GM19023 (cell line): Measurements from ENCODE around the gene ONECUT3.
"Not testable (repeated sequence)": the region's sequence is repeated elsewhere in the genome, so short reads cannot be mapped to it uniquely, and the experiment has no call there.

Experiments used
- ATAC-seq: cut with Tn5 transposase; IDR thresholded peaks from one replicate; pipeline ENCODE4 v1.9.1; 2021; ENCODE audit warnings: mild to moderate bottlenecking, moderate library complexity; ENCODE audit not compliant: unreplicated experiment

Gene ONECUT3

DNA sequence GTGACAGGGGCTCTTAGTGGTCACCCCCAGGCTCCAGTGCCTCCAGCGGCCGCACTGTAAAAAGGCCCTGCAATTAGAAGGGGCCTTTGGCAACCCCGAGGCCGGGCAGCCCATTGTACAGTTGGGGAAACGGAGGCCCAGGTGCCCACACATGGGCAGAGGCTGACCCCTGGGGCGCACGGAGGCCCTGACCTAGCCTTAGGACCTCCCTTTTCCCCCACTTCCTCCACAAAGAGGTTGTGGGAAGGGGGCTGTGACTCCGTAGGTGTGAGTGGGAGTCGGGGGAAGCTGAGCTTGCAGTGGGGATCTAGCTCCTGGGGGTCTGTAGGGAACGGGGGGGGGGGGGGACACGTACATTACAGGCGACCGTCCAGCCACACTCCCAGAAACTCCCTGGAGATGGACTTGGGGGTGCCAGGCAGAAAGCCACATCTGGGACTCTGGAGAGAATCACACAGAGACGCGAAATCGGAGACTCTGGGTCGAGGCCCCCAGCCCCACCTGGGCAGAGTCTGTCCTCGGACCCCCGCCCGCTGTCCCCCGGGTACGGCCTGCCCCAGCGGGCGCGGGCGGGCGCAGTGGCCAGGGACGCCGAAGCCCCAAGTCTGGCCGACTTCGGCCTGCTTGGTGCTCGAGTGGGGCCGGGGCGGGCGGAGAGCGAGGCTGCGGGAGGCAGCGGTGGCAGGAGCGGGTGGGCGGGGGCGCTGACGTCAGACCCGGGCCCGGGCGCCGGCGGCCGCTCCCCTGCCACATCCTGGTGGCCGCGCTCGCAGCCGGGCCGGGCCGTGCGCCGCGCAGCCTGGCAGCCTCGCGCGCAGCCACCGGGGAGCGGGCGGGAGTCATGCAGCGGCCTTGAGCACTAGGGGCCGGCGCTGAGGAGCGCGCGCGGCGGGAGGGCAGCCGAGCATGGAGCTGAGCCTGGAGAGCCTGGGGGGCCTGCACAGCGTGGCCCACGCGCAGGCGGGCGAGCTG is at the start of gene ONECUT3:
Gene ONECUT3 (plus strand): TSS at position 750 of the 972 bp plus-strand sequence. CDS start 157 bp downstream, at position 907.
- no peak for ATAC-seq

DNA sequence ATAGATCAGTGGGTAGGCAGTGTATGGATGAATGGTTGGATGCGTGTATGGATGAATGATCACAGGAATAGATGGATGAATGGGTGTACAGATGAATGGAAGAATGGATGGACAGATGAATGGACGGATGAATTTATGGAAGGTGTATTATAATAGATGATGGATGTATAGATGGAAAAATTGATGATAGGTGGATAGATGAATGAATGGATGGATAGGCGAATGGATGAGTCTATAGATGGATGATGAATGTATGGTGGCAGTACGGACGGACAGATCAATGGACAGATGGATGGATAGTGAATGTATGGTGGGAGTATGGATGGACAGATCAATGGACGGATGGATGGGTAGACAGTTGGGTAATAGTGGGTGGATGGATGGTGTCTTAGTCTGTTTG is 49.0 kb upstream of the ONECUT3 start:
- no peak for ATAC-seq

DNA sequence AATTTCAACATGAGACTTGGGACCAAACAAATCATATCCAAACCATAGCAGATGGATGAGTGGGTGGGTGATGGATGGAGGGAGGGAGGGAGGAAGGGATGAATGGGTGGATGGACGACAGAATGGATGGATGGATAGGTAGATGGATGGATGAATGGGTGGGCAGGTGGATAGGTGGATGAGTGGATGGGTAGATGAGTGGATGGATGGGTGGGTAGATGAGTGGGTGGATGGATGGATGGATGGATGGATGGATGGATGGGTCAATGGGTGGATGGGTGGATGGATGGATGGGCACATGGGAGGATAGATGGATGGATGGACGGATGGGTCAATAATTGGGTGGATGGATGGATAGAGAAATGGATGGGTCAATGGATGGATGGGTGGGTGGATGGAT is 47.9 kb upstream of the ONECUT3 start:
- no peak for ATAC-seq

DNA sequence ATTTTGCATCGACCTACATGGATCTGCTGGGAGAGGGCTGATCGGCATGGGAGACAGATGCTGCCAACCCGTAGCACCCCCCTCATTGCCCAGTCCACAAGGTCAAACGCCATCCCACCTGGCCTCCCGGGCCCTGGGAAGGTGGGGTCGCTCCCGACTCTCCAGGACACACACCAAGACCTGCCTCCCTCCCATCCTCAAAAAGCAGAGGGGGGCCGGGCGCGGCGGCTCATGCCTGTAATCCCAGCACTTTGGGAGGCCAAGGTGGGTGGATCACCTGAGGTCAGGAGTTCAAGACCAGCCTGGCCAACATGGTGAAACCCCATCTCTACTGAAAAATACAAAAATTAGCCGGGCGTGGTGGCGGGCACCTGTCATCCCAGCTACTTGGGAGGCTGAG is 46.7 kb upstream of the ONECUT3 start:
- not testable (repeated sequence) for ATAC-seq

DNA sequence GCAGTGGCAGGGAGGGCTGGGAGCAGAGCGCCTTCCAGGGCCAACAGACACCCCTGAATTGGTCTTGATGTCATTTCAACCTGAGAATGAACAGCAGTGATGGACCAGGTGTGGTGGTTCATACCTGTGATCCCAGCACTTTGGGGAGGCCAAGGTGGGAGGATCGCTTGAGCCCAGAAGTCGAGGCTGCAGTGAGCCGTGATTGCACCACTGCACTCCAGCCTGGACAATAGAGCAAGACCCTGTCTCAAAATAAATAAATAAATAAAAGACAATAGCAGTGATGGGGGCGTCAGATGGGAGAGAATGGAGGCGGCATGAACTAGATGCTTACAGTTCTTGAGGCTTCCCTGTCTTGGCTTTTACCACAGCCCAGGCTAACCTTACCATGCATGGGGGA is 46.1 kb upstream of the ONECUT3 start:
- no peak for ATAC-seq

DNA sequence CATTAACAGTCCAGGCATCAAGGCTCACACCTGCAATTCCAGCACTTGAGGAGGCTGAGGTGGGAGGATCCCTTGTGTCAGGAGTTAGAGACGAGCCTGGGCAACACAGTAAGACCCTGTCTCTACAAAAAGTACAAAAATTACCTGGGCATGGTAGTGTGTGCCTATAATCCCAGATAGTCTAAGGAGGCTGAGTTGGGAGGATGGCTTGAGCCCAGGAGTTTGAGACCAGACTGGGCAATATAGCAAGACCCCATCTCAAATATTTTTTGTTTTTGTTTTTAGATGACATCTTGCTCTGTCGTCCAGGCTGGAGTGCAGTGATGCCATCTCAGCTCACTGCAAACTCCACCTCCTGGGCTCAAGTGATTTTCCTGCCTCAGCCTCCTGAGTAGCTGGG is 40.1 kb upstream of the ONECUT3 start:
- no peak for ATAC-seq

DNA sequence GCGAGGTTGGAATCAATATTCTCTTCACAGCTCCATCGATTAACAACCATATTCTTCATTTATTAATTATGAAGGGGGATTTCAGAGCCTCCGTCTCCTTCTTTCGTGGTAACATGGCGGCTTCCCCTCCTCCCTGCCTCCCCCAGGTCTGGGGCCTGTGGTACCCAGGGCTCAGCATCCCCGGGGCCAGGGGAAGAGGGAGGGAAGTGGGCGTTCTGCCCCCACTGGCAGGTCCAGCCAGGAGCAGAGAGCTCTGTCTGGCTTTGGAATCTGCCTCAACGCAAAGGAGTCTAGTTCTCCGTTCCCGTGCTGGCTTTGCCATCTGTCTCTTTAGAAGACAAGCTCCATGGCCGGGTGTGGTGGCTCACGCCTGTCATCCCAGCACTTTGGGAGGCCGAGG is 37.8 kb upstream of the ONECUT3 start:
- ATAC-seq, result no peak

DNA sequence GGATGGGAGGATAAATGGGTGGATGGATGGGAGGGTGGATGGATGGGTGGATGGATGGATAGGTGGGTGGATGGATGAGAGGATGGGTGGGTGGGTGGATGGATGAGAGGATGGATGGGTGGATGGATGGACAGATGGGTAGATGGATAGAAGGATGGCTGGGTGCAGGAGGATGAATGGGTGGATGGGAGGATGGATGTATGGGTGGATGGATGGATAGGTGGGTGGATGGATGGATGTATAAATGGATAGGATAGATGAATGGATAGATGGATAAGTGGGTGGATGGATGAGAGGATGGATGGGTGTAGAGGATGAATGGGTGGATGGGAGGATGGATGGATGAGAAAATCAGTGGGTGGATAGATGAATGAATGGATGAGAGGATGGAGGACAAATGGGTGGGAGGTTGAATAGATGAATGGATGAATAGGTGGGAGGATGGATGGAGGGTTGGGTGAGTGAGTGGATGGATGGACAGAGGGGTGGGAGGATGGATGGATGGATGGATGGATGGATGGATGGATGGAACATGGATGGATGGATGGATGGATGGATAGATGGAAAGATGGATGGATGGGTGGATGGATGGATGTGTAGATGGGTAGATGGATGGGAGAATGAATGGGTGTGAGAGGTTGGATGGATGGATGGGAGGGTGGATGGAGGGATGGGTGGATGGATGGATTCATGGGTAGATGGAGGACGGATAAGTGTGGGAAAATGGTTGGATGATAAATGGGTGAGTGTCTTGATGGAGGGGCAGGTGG is 35.9 kb upstream of the ONECUT3 start:
- ATAC-seq, result no peak

DNA sequence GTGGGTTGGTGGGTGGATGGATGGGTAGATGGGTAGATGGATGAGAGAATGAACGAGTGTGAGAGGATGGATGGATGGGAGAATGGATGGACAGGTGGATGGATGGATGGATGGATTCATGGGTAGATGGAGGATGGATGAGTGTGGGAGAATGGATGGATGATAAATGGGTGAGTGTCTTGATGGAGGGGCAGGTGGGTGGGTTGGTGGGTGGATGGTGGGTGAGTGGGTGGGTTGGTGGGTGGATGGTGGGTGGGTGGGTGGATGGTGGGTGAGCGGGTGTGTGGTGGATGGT is 35.4 kb upstream of the ONECUT3 start:
- no peak for ATAC-seq

DNA sequence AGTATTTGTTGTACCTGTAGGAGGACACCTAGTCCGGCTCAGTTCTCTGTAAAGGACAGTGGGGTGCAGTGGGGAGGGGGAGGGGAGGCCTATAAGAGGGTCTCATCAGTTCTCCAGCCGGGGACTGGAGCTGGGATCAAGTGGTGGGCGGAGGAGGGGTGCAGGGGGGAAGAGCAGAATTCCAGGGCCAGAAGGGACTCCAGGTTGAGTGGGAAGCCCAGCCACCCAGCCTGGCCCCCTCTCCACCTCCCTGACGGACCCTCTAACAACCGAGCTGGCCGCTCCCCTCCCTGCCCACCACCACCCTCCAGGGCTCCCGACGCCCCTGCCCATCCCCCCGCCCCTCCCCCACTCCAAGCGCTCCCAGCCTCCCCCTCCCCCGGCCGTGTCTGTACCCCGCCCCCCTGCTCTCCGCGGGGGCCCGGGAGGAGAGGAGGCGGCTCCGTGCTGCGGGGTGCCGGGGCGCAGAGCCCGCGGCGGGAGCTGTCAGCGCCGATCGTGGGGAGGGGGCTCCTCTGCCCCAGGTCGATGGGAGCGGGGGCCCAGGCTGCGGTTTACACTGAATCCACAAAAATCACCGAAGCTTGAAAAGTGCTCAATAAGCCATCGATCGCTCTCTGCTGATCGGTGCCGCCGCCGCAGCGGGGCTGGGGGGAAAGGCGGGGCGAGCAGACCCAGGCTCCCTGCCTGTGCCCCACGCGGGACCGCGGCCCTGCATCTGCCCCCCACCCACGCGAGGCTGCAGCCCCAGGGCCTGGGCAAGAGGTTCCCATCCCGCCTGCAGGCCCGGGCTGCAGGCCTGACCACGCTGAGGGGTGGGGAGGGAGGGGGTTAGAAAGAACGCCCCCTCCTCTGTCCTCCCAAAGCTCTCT is 34.6 kb upstream of the ONECUT3 start:
- no peak for ATAC-seq

DNA sequence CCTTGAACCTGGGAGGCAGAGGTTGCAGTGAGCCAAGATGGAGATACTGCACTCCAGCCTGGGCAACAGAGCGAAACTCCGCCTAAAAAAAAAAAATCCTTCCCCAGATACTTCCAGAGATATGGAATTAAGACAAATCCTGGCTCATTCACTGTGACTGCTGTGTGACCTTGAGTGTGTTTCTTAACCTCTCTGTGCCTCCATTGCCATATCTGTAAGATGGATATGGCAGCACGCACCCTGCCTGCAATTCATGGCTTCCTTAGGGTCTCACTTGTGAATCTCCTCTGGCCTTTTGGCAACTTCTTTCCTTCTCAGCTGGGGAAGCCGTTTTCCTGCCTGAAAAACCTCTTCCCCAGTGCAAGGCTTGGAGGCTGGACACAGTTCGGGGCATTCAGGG is 33.8 kb upstream of the ONECUT3 start:
- ATAC-seq, result no peak

DNA sequence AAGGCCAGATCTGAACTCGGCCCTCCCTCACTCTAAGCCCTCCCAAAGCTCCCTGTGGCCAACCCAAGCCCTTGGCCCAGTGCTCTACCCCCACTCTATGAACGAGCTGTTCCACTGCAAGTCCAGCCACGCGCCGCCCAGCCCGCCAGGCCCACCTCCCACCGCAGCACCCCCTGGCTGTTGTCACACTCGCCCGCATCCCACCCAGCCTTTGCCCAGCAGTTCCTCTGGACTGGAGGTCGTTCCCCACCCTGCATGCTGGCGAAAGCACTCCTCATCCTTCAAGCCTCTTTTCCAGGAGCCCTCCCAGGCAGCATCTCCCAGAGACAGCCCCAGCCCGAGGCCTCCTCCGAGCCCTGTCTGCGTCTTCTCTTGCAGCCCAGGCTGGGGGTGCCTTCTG is 33.1 kb upstream of the ONECUT3 start:
- no peak for ATAC-seq

DNA sequence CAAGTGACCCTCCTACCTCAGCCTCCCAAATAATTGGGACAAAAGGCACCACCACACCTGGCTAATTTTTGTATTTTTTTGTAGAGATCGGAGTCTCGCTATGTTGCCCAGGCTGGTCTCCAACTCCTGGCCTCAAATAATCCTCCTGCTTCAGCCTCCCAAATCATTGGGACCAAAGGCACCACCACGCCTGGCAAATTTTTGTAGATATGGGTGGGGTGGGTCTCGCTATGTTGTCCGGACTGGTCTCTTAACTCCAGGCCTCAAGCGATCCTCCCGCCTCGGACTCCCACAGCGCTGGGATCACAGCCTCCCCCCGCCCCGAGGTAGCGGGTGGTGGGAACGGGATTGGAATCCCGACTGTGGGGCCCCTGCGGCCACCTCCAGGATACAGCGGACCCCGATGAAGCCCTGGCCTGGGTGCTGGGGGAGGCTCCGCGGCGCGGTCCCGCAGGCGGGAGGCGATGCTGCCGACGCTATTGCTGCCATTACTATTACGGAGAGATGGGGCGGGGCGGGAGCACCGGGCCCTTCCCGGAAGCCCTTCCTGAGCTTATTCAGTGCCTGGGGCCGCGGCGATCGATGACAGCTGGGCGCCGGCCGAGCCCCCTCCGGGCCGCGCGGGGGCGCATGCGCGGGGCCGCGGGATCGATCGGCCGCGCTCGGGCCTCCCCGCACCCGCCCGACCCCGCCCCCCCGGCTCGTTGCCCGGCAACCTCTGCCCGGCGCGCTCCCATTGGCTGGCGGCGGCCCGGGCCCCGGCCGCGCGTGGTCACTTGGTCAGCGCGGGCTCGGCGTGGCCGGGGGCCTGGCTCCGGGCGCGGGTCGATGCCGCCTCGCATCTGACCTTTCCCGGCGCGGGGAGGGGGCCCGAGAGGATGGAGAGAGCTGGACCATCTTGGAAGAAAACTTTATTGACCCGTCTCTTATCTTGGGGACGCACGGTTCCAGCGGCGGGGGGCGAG is 27.9 kb upstream of the ONECUT3 start:
- ATAC-seq, result no peak

DNA sequence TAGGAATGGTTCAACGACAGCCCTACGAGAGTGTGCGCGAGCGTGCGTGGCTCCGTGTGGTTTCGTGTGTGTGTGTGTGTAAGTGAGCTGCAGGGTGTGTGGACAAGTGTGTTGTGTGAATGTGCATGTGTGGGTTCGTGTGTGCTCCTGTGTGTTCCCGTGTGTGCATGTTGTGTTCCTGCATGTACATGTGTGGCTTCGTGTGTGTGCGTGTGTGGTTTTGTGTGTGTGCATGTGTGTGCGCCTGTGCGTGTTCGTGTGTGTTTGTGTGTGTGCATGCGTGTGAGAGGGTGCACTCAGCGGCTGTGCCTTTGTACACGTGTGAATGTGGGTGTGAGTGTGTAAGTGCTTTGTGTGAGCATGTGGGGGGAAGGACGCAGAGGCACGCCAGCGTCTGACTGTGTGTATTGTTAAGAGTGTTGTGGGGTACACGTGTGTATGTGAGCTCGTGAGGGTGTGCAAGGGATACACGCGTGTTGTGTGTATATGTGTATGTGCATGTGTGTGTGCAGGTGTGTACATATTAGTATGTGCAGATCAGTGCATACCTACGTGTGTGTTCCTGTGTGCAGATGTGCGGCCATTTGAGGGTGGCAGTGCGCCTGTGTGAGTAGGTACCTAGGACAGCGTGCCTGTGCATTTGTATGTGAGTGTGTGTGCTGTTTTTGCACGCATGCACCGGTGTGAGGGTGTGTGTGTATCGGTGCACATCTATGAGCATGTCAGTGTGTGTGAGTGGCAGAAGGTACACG is 24.3 kb upstream of the ONECUT3 start:
- ATAC-seq, result no peak

DNA sequence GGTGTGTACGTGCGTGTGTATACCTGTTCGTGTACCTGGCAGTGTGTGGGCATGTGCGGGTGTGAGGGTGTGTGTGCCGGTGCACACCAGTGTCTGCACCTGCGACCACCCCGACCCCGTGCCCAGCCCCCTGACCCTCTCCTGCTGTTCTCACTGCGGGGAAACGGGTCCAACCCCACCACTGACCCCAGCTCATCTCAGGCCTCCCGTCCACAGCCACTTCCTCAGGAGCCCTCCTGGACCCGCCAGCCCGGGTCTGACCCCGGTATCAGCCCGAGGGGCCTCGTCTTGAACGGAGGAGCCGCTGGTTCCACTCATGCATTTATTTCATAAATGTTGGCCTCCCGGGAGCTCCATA is 23.8 kb upstream of the ONECUT3 start:
- no peak for ATAC-seq

DNA sequence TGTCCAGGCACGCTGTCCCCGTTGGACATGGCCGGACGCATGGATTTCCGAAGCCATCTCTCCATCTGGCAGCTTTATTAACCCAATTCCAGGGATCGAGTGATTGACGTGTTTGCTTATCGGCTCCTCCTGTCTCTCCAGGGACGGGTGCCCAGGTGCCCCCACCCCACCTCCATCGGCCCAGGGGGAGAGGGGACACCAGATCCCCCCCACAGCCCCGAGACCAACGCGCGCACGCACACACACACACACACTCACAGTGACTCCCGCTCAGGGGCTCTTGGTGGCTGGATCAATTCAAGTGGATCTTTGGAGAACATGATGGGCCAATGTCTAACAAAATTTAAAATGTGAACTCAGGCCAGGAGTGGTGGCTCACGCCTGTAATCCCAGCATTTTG is 23.1 kb upstream of the ONECUT3 start:
- ATAC-seq, result no peak

DNA sequence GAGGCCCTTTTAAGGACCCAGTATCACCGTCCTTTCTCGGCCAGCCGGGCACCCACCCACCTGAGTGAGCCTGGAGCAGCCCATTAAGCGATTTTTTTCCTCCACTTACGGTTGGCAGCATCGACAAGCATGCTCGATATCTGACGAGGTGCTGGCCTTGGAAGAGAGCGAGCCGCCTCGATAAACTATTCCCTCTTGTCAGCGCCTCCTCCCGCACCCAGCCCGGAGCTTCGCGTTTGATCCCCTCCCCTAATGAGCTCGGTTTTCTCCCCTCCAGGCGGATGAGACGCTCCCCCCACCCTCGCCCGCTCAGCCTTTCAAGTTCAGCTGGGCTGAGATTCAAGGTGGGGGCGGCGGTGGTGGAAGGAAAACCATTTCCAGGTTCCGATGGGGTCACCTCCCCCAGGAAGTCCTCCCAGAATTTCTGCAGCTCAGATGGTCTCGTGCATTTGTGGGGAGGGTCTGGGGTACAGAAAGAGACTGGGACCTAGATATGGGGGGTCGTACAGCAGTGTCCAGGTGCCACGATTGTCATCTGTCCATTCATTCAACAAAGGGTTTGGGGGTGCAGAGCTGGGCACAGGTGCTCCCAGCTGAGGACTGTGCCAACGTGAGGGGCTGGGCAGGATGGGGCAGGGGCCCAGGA is 18.9 kb upstream of the ONECUT3 start:
- ATAC-seq, result no peak

DNA sequence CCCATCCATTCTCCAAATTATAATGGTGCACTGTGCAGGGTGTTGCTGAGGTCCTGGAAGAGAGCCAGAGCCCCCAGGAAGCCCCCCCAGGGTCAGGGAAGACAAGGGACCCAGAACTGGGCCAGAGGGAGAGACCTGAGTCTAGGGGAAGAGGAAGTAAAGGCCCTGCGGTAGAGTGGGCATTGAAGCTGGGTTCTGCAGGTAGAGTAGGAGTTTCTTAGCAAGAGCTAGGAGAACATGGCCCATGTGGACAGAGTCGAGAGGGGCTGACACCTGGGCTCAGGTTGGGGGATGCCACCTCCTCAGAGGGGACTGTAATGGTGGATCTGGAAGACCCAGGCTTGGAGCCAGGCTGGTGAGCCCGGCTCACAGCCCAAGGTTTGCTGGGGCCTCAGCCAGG is 17.0 kb upstream of the ONECUT3 start:
- no peak for ATAC-seq

DNA sequence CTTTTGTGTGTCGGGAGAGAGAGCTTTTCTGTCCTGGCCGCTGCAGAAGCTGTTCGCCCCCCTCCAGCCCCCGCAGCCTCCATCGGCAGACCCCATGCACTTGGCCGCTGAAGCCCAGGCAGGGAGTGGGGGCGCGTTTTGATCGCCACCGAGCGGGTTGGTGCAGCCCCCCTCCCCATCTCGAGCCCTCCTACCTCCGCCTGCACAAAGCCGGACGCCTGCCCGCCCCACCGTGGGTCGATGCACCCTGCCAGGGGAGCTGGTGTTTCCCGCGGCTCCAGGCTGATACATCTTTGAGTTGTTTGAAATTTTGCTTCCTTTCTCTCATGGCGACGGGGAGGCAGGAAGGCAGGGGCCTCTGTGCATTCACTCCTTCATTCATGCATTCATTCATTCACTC is 16.4 kb upstream of the ONECUT3 start:
- ATAC-seq, result no peak
